ENCODE measurements around the gene CFAP43.

The CFAP43 gene

GRCh38 chr10:104233817-104234216, 1.7 kb upstream of the CFAP43 start:
- Histone ChIP-seq H3K56ac (ENCODE audit: low read length) (no peak overlapping the region), H2BK15ac (replicated peaks; ENCODE audit: low read depth) (no peak overlapping the region), H3K4me3 (ENCODE audit: low read length) (no peak overlapping the region), H3K4ac (ENCODE audit: low read depth, low read length) (no peak overlapping the region), H4K5ac (ENCODE audit: low read length) (no peak overlapping the region), H3K79me2 (ENCODE audit: control insufficient read depth, insufficient read depth, low read length) (no peaks in the 10 kb centered on the region), H3K23ac (ENCODE audit: low read length) (no peak overlapping the region), H3K18ac (ENCODE audit: low read length) (no peak overlapping the region), H3K79me1 (ENCODE audit: low read length) (no peaks in the 10 kb centered on the region), H2BK120ac (ENCODE audit: low read depth, low read length) (no peak overlapping the region), H3K27ac (ENCODE audit: low read depth, low read length) (no peak overlapping the region), H3K9ac (ENCODE audit: low read length) (no peak overlapping the region), H2BK5ac (ENCODE audit: low read length) (no peak overlapping the region), H2AK5ac (ENCODE audit: low read length) (no peak overlapping the region), H4K8ac (ENCODE audit: low read depth, low read length) (no peak overlapping the region), H3K4me1 (ENCODE audit: control insufficient read depth, low read depth, low read length) (peaks cover 2% of the 10 kb centered on the region), H3K36me3 (ENCODE audit: control insufficient read depth, insufficient read depth, low read length) (no peaks in the 10 kb centered on the region), H3K27me3 (ENCODE audit: insufficient read depth, low read length, poor library complexity) (no peaks in the 10 kb centered on the region), H3K4me2 (ENCODE audit: low read length) (no peak overlapping the region)
- no CpG with 5 or more reads among the region's 1 CpG for WGBS (ENCODE audit: extremely low coverage, insufficient coverage, low lambda C conversion rate)
- DNase-seq: no peak

- Histone ChIP-seq H4K5ac (ENCODE audit: low read length) (no peak overlapping the region), H3K4ac (ENCODE audit: low read depth, low read length) (no peak overlapping the region), H3K27ac (ENCODE audit: low read depth, low read length) (no peak overlapping the region), H3K79me1 (ENCODE audit: low read length) (no peaks in the 10 kb centered on the region), H3K4me3 (ENCODE audit: low read length) (peak overlapping the region; percentile 76), H2BK5ac (ENCODE audit: low read length) (no peak overlapping the region), H3K9ac (ENCODE audit: low read length) (peak overlapping the region; percentile 75), H3K18ac (ENCODE audit: low read length) (no peak overlapping the region), H3K56ac (ENCODE audit: low read length) (peak overlapping the region; percentile 81), H2AK5ac (ENCODE audit: low read length) (no peak overlapping the region), H3K4me2 (ENCODE audit: low read length) (peak overlapping the region; percentile 90), H4K8ac (ENCODE audit: low read depth, low read length) (no peak overlapping the region), H3K4me1 (ENCODE audit: control insufficient read depth, low read depth, low read length) (peaks cover 2% of the 10 kb centered on the region), H3K27me3 (ENCODE audit: insufficient read depth, low read length, poor library complexity) (no peaks in the 10 kb centered on the region), H3K79me2 (ENCODE audit: control insufficient read depth, insufficient read depth, low read length) (no peaks in the 10 kb centered on the region), H2BK15ac (replicated peaks; ENCODE audit: low read depth) (no peak overlapping the region), H3K23ac (ENCODE audit: low read length) (no peak overlapping the region), H2BK120ac (ENCODE audit: low read depth, low read length) (no peak overlapping the region), H3K36me3 (ENCODE audit: control insufficient read depth, insufficient read depth, low read length) (no peaks in the 10 kb centered on the region)
- WGBS (ENCODE audit: extremely low coverage, insufficient coverage, low lambda C conversion rate): no CpG with 5 or more reads among the region's 20 CpGs
- DNase-seq: no peak
Observed at GRCh38 chr10:104232613-104233102, 494 bp upstream of the CFAP43 start.

GRCh38 chr10:104230490-104230889, 1.7 kb downstream of the CFAP43 start:
- Histone ChIP-seq H3K56ac (ENCODE audit: low read length) (no peak overlapping the region), H3K27ac (ENCODE audit: low read depth, low read length) (no peak overlapping the region), H3K79me2 (ENCODE audit: control insufficient read depth, insufficient read depth, low read length) (no peaks in the 10 kb centered on the region), H3K36me3 (ENCODE audit: control insufficient read depth, insufficient read depth, low read length) (no peaks in the 10 kb centered on the region), H4K8ac (ENCODE audit: low read depth, low read length) (no peak overlapping the region), H3K9ac (ENCODE audit: low read length) (no peak overlapping the region), H3K4me2 (ENCODE audit: low read length) (no peak overlapping the region), H3K4ac (ENCODE audit: low read depth, low read length) (no peak overlapping the region), H4K5ac (ENCODE audit: low read length) (no peak overlapping the region), H3K27me3 (ENCODE audit: insufficient read depth, low read length, poor library complexity) (no peaks in the 10 kb centered on the region), H2BK5ac (ENCODE audit: low read length) (no peak overlapping the region), H3K79me1 (ENCODE audit: low read length) (no peaks in the 10 kb centered on the region), H2AK5ac (ENCODE audit: low read length) (no peak overlapping the region), H3K4me1 (ENCODE audit: control insufficient read depth, low read depth, low read length) (peaks cover 2% of the 10 kb centered on the region), H3K4me3 (ENCODE audit: low read length) (no peak overlapping the region), H2BK120ac (ENCODE audit: low read depth, low read length) (no peak overlapping the region), H3K23ac (ENCODE audit: low read length) (no peak overlapping the region), H2BK15ac (replicated peaks; ENCODE audit: low read depth) (no peak overlapping the region), H3K18ac (ENCODE audit: low read length) (no peak overlapping the region)
- no CpG with 5 or more reads among the region's 4 CpGs for WGBS (ENCODE audit: extremely low coverage, insufficient coverage, low lambda C conversion rate)
- DNase-seq: no peak

DNA sequence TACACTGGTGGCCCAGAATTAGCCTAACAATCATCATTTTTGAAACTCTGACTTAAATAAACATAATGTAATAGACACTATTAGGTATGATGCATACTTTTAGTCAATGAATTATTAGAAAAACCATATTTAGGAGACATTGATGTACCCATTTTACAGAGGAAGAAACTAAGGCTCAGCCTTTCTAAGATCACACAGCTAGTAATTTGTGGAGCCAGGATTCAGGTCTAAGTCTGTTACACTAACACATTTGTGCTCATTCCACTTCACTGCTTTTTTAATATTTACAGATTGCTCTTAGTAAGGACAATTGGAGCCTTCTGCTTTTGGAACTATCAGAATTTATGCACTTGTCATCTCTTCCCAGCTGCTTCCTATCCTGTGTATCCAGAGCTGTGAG, 8.9 kb downstream of the CFAP43 start:
- H3K4me2 ChIP-seq (ENCODE audit: low read length): no peak overlapping the region
- no peak overlapping the region for H3K27ac ChIP-seq (ENCODE audit: low read depth, low read length)
- no peak overlapping the region for H2AK5ac ChIP-seq (ENCODE audit: low read length)
- H3K79me2 ChIP-seq (ENCODE audit: control insufficient read depth, insufficient read depth, low read length): no peaks in the 10 kb centered on the region
- H2BK120ac ChIP-seq (ENCODE audit: low read depth, low read length): no peak overlapping the region
- no peak overlapping the region for H2BK5ac ChIP-seq (ENCODE audit: low read length)
- H4K5ac ChIP-seq (ENCODE audit: low read length): no peak overlapping the region
- H3K4ac ChIP-seq (ENCODE audit: low read depth, low read length): no peak overlapping the region
- H3K79me1 ChIP-seq (ENCODE audit: low read length): no peaks in the 10 kb centered on the region
- no peaks in the 10 kb centered on the region for H3K4me1 ChIP-seq (ENCODE audit: control insufficient read depth, low read depth, low read length)
- no peak overlapping the region for H2BK15ac ChIP-seq (replicated peaks; ENCODE audit: low read depth)
- no peak overlapping the region for H3K23ac ChIP-seq (ENCODE audit: low read length)
- no peak overlapping the region for H3K56ac ChIP-seq (ENCODE audit: low read length)
- DNase-seq: no peak
- H3K9ac ChIP-seq (ENCODE audit: low read length): no peak overlapping the region
- H3K36me3 ChIP-seq (ENCODE audit: control insufficient read depth, insufficient read depth, low read length): no peaks in the 10 kb centered on the region
- no peak overlapping the region for H3K18ac ChIP-seq (ENCODE audit: low read length)
- H4K8ac ChIP-seq (ENCODE audit: low read depth, low read length): no peak overlapping the region
- no peak overlapping the region for H3K4me3 ChIP-seq (ENCODE audit: low read length)
- no peaks in the 10 kb centered on the region for H3K27me3 ChIP-seq (ENCODE audit: insufficient read depth, low read length, poor library complexity)

- Histone ChIP-seq H3K4me1 (ENCODE audit: control insufficient read depth, low read depth, low read length) (no peaks in the 10 kb centered on the region), H3K23ac (ENCODE audit: low read length) (no peak overlapping the region), H3K27me3 (ENCODE audit: insufficient read depth, low read length, poor library complexity) (no peaks in the 10 kb centered on the region), H3K4me3 (ENCODE audit: low read length) (no peak overlapping the region), H2BK120ac (ENCODE audit: low read depth, low read length) (no peak overlapping the region), H3K4ac (ENCODE audit: low read depth, low read length) (no peak overlapping the region), H3K79me2 (ENCODE audit: control insufficient read depth, insufficient read depth, low read length) (no peaks in the 10 kb centered on the region), H4K8ac (ENCODE audit: low read depth, low read length) (no peak overlapping the region), H3K27ac (ENCODE audit: low read depth, low read length) (no peak overlapping the region), H3K4me2 (ENCODE audit: low read length) (no peak overlapping the region), H3K79me1 (ENCODE audit: low read length) (no peaks in the 10 kb centered on the region), H3K9ac (ENCODE audit: low read length) (no peak overlapping the region), H3K56ac (ENCODE audit: low read length) (no peak overlapping the region), H4K5ac (ENCODE audit: low read length) (no peak overlapping the region), H2BK5ac (ENCODE audit: low read length) (no peak overlapping the region), H2AK5ac (ENCODE audit: low read length) (no peak overlapping the region), H3K18ac (ENCODE audit: low read length) (no peak overlapping the region), H3K36me3 (ENCODE audit: control insufficient read depth, insufficient read depth, low read length) (no peaks in the 10 kb centered on the region), H2BK15ac (replicated peaks; ENCODE audit: low read depth) (no peak overlapping the region)
- DNase-seq: no peak
- no CpG with 5 or more reads among the region's 2 CpGs for WGBS (ENCODE audit: extremely low coverage, insufficient coverage, low lambda C conversion rate)
Observed at GRCh38 chr10:104220522-104220921, 11.6 kb downstream of the CFAP43 start.

DNA sequence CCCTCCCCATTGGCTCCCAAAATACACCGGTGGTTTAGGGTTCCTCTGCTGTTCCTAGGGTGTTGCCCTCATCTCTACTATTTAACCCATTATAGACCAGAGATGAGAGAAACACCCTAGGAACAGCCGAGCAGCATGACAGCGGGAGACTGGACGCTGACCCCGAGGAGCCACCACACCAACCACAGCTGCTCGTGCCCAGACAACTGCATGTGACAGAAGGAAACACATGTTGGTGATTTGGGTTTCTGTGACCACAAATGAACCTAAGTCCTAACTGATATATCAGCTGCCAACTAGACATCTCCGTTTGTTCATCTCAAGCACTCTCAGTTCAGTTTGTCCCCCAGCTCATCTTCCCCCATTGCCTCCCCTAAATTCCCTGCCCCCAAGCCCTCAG, 13.4 kb downstream of the CFAP43 start:
- H3K56ac ChIP-seq (ENCODE audit: low read length): no peak overlapping the region

More for the DNA sequence above, 13.4 kb downstream of the CFAP43 start:
- no CpG with 5 or more reads among the region's 7 CpGs for WGBS (ENCODE audit: extremely low coverage, insufficient coverage, low lambda C conversion rate)
- no peak overlapping the region for H4K5ac ChIP-seq (ENCODE audit: low read length)
- no peaks in the 10 kb centered on the region for H3K36me3 ChIP-seq (ENCODE audit: control insufficient read depth, insufficient read depth, low read length)
- no peaks in the 10 kb centered on the region for H3K79me2 ChIP-seq (ENCODE audit: control insufficient read depth, insufficient read depth, low read length)
- H2BK5ac ChIP-seq (ENCODE audit: low read length): no peak overlapping the region
- no peaks in the 10 kb centered on the region for H3K27me3 ChIP-seq (ENCODE audit: insufficient read depth, low read length, poor library complexity)
- no peaks in the 10 kb centered on the region for H3K79me1 ChIP-seq (ENCODE audit: low read length)
- no peak overlapping the region for H3K18ac ChIP-seq (ENCODE audit: low read length)
- H3K4me1 ChIP-seq (ENCODE audit: control insufficient read depth, low read depth, low read length): no peaks in the 10 kb centered on the region
- no peak overlapping the region for H3K23ac ChIP-seq (ENCODE audit: low read length)
- no peak overlapping the region for H4K8ac ChIP-seq (ENCODE audit: low read depth, low read length)
- no peak overlapping the region for H3K4me3 ChIP-seq (ENCODE audit: low read length)
- H3K27ac ChIP-seq (ENCODE audit: low read depth, low read length): no peak overlapping the region
- H2BK120ac ChIP-seq (ENCODE audit: low read depth, low read length): no peak overlapping the region
- H3K4me2 ChIP-seq (ENCODE audit: low read length): no peak overlapping the region
- H2BK15ac ChIP-seq (replicated peaks; ENCODE audit: low read depth): no peak overlapping the region
- no peak overlapping the region for H3K9ac ChIP-seq (ENCODE audit: low read length)
- DNase-seq: no peak
- no peak overlapping the region for H3K4ac ChIP-seq (ENCODE audit: low read depth, low read length)
- H2AK5ac ChIP-seq (ENCODE audit: low read length): no peak overlapping the region

Measured in mesendoderm (in vitro differentiated cells).